Subcutaneous adipose tissue (tissue), 4 donors: Measurements from ENCODE around the gene ITGA8. TPM values are rescaled to one million over a fixed set of nuclear protein-coding genes. Genes with fewer than 3 reads are reported as not detected.

ENCODE experiments used
- CTCF ChIP-seq: fragments of 450-650 bp; IDR thresholded peaks from one replicate; pipeline ENCODE4 v1.5.1; 2016; ENCODE audit warnings: low read depth, mild to moderate bottlenecking, control low read depth, antibody characterized with exemption, moderate library complexity
- total RNA-seq, 4 donors: library from RNA; depleted of rRNA; stranded (reverse); fragments of >200 nt; gene quantifications; one replicate each; pipeline ENCODE4 v1.1.0, GENCODE V29; 2016

Gene ITGA8
- total RNA-seq, 4 donors from 2014 or later: 0.33 to 3.6 (median 2.4) TPM

GRCh38 chr10:15483215-15484075 lies 236.3 kb downstream of the ITGA8 start:
- no peak for TF ChIP-seq CTCF

DNA sequence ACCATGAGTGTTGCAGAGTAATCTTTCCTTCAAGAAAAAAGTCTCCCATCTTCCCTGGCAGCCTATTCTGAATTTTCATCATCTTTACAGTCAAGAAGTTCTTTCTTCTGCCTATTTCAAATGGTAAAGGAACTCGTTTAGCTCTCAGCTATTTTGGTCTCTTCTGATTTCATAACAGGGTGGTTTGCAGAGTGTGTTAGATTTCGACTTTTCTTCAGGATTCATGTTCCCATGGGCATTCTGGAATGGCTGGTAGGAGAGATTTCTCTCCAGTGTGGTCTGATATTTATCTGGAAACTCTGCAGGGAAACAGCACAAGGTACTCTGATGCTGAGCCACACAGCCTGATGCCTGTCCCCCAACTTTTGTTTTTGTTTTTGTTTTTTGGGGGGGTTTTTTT lies 237.6 kb downstream of the ITGA8 start:
- no peak for TF ChIP-seq CTCF

DNA sequence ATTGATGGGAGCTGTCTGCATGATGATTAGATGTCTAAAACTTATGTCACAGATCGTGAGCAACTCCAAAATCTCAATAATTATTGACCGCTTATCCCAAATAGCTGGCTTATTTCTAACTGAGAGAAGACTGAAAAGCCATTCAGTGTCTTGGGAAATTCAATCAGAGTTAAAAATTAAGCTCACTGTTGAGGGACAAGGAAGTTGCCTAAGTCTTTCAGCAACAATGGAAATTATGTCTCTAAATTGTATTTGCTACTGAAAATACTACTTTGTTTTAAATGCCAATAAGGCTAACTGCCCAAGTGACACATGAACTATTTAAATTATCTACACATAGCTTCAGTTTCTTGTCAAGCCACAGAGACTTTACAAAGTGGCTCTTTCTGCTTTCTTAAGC lies 240.8 kb downstream of the ITGA8 start:
- TF ChIP-seq CTCF: no peak

DNA sequence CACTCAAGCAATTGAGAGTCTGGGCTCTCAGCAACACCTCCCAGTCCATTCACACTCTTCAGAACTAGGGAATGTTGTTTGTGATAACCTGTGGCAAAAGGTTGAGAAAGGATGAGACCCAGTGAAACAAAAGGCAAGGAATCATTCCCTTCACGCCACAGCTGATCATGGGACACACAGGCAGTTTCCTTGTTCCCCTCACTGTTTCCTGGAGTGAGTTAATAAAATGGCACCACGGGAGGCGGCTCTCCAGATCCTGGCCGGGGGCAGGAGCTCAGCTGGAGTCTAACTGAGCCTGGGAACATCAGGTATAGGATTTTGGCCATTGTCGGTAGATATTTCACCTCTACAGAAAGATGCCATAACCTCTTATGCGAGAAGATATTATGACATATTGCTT lies 241.3 kb downstream of the ITGA8 start:
- no peak for TF ChIP-seq CTCF

DNA sequence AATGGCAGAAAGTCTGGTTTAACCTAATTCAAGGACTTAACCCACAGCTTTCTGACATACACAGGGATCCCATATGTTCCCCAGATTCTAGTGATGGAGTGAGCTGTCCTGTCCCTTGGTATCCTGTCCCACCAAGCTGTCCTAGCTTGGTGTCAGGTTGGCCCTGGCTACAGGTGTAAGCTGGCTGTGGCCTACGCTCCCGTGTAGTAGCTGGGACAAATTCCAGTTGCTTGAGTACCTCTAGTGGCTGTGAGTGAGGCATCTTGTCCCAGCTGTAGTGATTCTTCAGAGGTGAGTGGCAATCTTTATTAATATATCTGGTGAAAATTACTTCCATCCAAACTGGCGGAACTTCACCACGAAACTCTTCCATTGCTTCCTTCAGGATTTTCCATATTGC lies 243.4 kb downstream of the ITGA8 start:
- TF ChIP-seq CTCF: no peak

DNA sequence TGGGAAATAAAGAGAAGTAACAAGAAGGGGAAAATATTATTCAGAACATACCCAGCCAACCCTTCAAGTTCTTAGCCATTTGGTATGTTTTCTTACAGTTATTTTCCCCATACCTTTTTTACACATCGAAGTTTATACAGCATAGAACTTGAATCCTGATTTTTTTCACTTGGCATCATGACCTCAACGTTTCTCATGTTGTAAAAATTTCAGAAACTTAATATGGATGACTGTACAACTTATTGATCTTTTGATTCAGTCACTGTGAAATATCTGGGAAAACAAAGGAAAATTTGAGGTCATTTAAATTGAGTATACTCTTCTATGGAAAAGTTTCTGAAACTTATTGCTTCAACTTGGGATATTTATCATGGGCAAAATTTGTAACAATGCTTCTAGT lies 245.1 kb downstream of the ITGA8 start:
- no peak for TF ChIP-seq CTCF

- no peak for TF ChIP-seq CTCF
Observed at GRCh38 chr10:15473396-15473767, 246.3 kb downstream of the ITGA8 start.
